Neural cell (in vitro differentiated cells): Measurements from ENCODE around the gene RPUSD1.

Source experiments
- CTCF ChIP-seq: fragments of 450-650 bp; IDR thresholded peaks from 2 replicates; pipeline ENCODE4 v1.5.1; 2014; ENCODE audit warnings: antibody characterized with exemption, mild to moderate bottlenecking, moderate library complexity; ENCODE audit not compliant: poor library complexity, severe bottlenecking
- EZH2 ChIP-seq: fragments of 200-600, 300-800 bp; shearing (Covaris generic), sonication (generic); IDR thresholded peaks from 2 replicates; pipeline ENCODE4 v1.6.1; 2014; ENCODE audit warnings: antibody characterized with exemption, low read length, borderline replicate concordance, mild to moderate bottlenecking; ENCODE audit not compliant: insufficient read depth, poor library complexity, severe bottlenecking
- POLR2AphosphoS5 ChIP-seq: IDR thresholded peaks from 2 replicates; pipeline ENCODE4 v1.6.1; 2012

GRCh38 chr16:763369-764183 lies 24.6 kb downstream of the RPUSD1 start:
- TF ChIP-seq CTCF (no peak), POLR2AphosphoS5 (no peak), EZH2 (no peak)
